Activated CD4-positive, alpha-beta T cell treated with anti-CD3 and anti-CD28 coated beads, Interleukin-2, amount 10 ng/mL, durations not matched to agents 7 days and 5 days (primary cell): Measurements from ENCODE around the gene SLC25A38. TPM values are rescaled to one million over a fixed set of nuclear protein-coding genes. Genes with fewer than 3 reads are reported as not detected.
"Not testable (repeated sequence)": the region's sequence is repeated elsewhere in the genome, so short reads cannot be mapped to it uniquely, and the experiment has no call there.

Source experiments
- CTCF ChIA-PET: fragments of 350-600 bp; sonication (Branson Sonifier 250); formaldehyde crosslinking; loops from one replicate; lab custom pipeline; 2021; ENCODE audit warnings: antibody characterized with exemption; lab: Charles Lee
- POLR2A ChIA-PET: fragments of 350-600 bp; sonication (Branson Sonifier 250); formaldehyde crosslinking; loops from one replicate; lab custom pipeline; 2021; ENCODE audit warnings: antibody characterized with exemption; lab: Charles Lee
- DNase-seq: peaks from one replicate; pipeline ENCODE4 v3.0.0-alpha.2; 2020
- H3K27ac Mint-ChIP-seq: one replicate; pipeline ENCODE4 v1.8.0; 2021; ENCODE audit warnings: mild to moderate bottlenecking, moderate library complexity, mixed read lengths
- H3K27me3 Mint-ChIP-seq: one replicate; pipeline ENCODE4 v1.8.0; 2021; ENCODE audit warnings: mixed read lengths
- H3K36me3 Mint-ChIP-seq: one replicate; pipeline ENCODE4 v1.8.0; 2021; ENCODE audit warnings: low read depth, mixed read lengths
- H3K4me1 Mint-ChIP-seq: one replicate; pipeline ENCODE4 v1.8.0; 2021; ENCODE audit warnings: mixed read lengths
- H3K4me3 Mint-ChIP-seq: one replicate; pipeline ENCODE4 v1.8.0; 2021; ENCODE audit warnings: mild to moderate bottlenecking, moderate library complexity, mixed read lengths
- H3K9me3 Mint-ChIP-seq: one replicate; pipeline ENCODE4 v1.8.0; 2021; ENCODE audit warnings: mixed read lengths
- total RNA-seq, 2 experiments: library from RNA; stranded (reverse); gene quantifications; one replicate each; pipeline ENCODE4 v1.2.3, GENCODE V29; 2021

Gene SLC25A38
- total RNA-seq, 2 experiments from 2014 or later = 34.0 to 35.1 TPM

DNA sequence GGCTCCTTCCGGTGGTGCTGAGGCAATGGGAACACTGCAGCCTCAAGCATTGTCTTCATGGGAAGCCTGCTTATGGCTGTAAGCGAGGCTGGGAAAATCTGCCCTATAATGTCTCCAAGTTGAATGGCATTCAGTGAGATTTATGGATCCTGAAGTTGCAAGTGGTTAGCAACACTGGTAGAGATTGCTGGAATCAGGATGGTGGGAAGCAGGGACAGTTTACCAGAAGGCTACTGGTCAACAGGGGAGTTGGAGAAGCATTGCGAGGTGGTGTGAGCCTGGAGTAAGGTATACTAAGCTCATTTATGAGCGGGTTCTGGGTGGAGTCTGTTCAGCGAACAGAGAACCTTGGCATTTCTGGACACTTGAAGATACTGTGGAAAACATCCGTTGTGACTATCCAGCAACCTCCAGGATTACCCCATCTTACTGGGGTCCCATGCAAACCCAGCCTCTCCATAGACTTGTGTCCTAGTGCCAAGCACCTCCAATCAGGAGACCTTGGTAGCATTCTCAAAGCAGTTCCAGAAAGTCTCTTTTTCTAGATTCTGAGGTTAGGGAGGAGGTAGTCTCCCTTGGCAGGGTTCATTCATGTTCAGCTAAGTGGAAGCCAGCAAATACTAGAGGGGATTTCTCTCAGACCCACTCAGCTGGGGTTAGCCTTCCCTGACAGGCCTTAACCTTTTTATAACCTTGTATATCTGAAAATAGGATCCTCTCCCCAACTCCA, 30.7 kb downstream of the SLC25A38 start:
- Mint-ChIP-seq H3K27ac (peak overlapping the region; percentile 2), H3K4me3 (no peak overlapping the region), H3K27me3 (no peaks in the 10 kb centered on the region), H3K36me3 (peaks cover 58% of the 10 kb centered on the region), H3K4me1 (peaks cover 27% of the 10 kb centered on the region), H3K9me3 (no peaks in the 10 kb centered on the region)
- POLR2A ChIA-PET = interaction anchor here (1.2 kb wide), 1 partner anchor 33 kb away, joined by 3 read pairs; no protein-coding TSS in a partner anchor
- DNase-seq = no peak
- CTCF ChIA-PET = interaction anchor here (2.9 kb wide), 1 partner anchor 36 kb away, joined by 8 read pairs; no protein-coding TSS in a partner anchor

DNA sequence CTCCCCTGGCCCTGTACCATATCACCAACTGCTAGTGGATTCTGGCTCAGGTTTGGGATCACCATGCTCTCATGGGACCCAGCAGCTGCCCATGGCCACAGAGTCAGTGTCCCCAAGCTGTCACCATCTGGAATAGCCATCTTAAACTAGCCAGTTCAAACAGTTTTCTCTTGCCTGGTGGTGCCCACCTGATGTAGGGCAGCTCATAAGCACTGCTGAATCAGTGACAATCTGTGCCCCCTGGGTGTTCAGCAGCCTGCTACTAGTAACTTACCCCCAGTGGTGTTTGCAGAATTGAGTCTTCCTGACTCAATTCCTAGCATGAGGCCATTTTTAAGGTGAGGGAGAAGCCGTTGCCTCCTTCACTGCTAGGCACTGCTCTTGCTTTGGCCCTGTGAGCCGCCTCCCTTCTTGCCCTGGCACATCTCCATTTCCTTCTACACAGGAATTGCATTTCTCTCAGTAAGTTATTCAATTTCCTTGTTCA, 31.3 kb downstream of the SLC25A38 start:
- Mint-ChIP-seq H3K4me1 (peaks cover 21% of the 10 kb centered on the region), H3K27me3 (no peaks in the 10 kb centered on the region), H3K4me3 (no peak overlapping the region), H3K9me3 (no peaks in the 10 kb centered on the region), H3K36me3 (peaks cover 52% of the 10 kb centered on the region), H3K27ac (no peak overlapping the region)
- ChIA-PET CTCF (interaction anchor here (0.5 to 2.9 kb wide), 3 partner anchors 20 to 795 kb away, joined by 3 to 8 read pairs (median 4); no protein-coding TSS in a partner anchor), POLR2A (interaction anchor here (1.1 to 1.2 kb wide), 2 partner anchors 8 to 32 kb away, joined by 3 to 9 read pairs; partner anchors contain the start of gene RPSA)
- no peak for DNase-seq

DNA sequence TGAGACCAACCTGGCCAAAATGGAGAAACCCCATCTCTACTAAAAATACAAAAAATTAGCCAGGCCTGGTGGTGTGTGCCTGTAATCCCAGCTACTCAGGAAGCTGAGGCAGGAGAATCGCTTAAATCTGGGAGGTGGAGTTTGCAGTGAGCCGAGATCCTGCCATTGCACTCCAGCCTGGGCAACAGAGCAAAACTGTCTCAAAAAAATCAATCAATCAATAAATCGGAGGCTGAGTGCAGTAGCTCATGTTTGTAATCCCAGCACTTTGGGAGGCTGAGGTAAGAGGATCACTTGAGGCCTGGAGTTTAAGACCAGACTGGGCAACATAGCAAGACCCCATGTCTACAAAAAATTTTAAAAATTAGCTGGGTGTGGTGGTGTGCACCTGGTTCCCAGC, 32.1 kb downstream of the SLC25A38 start:
- H3K27ac Mint-ChIP-seq = peak overlapping the region; percentile 27
- CTCF ChIA-PET = interaction anchor here (1.0 to 2.9 kb wide), 3 partner anchors 8 to 37 kb away, joined by 3 to 8 read pairs (median 4); partner anchors contain the start of gene RPSA
- not testable (repeated sequence) for DNase-seq, H3K9me3 Mint-ChIP-seq, H3K4me3 Mint-ChIP-seq, H3K27me3 Mint-ChIP-seq
- POLR2A ChIA-PET = interaction anchor here (1.1 to 1.2 kb wide), 2 partner anchors 9 to 31 kb away, joined by 3 to 9 read pairs; partner anchors contain the start of gene RPSA
- peaks cover 44% of the 10 kb centered on the region for H3K36me3 Mint-ChIP-seq
- H3K4me1 Mint-ChIP-seq = peaks cover 14% of the 10 kb centered on the region

DNA sequence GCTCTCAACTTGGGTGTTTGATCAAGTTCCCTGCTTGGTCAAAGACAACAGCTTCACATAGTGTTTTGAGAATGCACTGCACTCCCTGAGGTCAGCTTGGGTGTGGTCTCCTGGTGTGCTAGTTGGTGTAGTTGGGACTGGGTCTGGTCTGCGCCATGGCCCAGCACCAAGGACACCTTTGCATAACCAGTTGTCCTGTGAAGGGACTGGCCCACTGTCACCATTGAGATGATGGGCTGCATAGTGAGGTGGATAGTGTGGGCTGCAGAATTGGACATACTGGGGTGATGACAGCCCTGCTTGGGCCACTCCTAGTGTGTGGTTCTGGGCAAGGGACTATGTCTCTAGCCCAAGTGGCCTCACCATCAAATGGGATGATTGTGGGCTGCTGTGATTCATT, 32.8 kb downstream of the SLC25A38 start:
- DNase-seq = no peak
- Mint-ChIP-seq H3K4me3 (no peak overlapping the region), H3K9me3 (no peaks in the 10 kb centered on the region), H3K27ac (no peak overlapping the region), H3K4me1 (peaks cover 11% of the 10 kb centered on the region), H3K36me3 (peaks cover 38% of the 10 kb centered on the region), H3K27me3 (no peaks in the 10 kb centered on the region)
- POLR2A ChIA-PET = interaction anchor here (0.7 kb wide), 1 partner anchor 24 kb away, joined by 14 read pairs; no protein-coding TSS in a partner anchor
- CTCF ChIA-PET = interaction anchor here (1.0 to 2.9 kb wide), 3 partner anchors 9 to 38 kb away, joined by 3 to 8 read pairs (median 4); partner anchors contain the start of gene RPSA

DNA sequence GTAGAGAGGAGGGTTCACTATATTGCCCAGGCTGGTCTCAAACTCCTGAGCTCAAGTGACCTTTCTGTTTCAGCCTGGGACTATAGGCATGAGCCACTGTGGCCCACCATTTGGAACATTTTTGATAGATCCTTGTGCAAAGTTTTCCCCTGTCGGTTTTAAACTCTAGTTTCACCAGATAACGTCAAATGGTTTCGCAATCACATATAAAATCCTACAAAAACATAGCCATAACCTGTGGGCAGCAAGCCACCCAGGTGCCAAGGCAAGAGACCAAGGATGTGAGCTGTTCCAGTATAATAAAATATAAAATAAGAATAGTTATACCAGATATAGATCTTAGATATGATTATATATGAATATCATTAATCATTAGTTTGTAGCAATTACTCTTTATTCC, 33.8 kb downstream of the SLC25A38 start:
- H3K4me3 Mint-ChIP-seq, DNase-seq, H3K27ac Mint-ChIP-seq, H3K4me1 Mint-ChIP-seq, H3K9me3 Mint-ChIP-seq, H3K27me3 Mint-ChIP-seq: not testable (repeated sequence)
- ChIA-PET POLR2A (interaction anchor here (1.2 kb wide), 1 partner anchor 9 kb away, joined by 5 read pairs; no protein-coding TSS in a partner anchor), CTCF (interaction anchor here (1.1 kb wide), 1 partner anchor 128 kb away, joined by 3 read pairs; no protein-coding TSS in a partner anchor)
- H3K36me3 Mint-ChIP-seq = peaks cover 28% of the 10 kb centered on the region

DNA sequence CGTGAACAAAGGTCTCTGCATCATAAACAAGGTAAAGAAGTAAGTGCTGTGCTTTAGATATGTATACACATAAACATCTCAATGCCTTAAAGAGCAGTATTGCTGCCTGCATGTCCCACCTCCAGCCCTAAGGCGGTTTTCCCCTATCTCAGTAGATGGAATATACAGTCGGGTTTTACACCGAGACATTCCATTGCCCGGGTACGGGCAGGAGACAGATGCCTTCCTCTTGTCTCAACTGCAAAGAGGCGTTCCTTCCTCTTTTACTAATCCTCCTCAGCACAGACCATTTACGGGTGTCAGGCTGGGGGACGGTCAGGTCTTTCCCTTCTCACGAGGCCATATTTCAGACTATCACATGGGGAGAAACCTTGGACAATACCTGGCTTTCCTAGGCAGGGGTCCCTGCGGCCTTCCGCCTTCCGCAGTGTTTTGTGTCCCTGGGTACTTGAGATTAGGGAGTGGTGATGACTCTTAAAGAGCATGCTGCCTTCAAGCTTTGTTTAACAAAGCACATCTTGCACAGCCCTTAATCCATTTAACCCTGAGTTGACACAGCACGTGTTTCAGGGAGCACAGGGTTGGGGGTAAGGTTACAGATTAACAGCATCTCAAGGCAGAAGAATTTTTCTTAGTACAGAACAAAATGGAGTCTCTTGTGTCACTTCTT, 35.5 kb downstream of the SLC25A38 start:
- CTCF ChIA-PET, H3K27ac Mint-ChIP-seq, H3K4me3 Mint-ChIP-seq, H3K27me3 Mint-ChIP-seq, H3K9me3 Mint-ChIP-seq, H3K4me1 Mint-ChIP-seq, DNase-seq, POLR2A ChIA-PET: not testable (repeated sequence)
- H3K36me3 Mint-ChIP-seq = peaks cover 12% of the 10 kb centered on the region

DNA sequence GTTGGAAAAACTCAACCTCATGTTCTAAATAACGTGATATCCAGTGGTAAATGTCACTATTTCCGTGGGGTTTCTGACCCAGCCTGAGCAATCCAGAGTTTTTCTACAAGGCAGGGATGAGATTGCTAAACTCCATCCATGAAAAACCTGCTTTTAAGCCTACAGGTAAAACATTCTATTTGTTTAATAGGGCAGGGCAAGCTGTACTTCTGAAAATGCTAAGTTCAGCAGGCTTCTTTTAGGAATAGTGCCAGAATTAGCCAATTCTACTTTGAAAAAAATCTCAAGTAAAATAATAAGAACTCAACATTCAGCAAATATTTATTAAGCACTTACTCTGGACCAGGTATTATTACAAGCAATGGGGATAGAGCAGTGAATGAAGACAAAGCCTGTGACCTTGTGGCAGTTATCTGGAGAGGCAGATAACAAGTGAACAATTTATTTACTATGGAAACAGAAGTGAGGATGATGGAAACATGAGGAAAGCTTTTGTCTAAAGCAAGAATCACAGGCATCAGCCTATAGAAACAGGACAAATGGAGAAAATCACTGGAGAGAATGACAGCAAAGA, 36.7 kb downstream of the SLC25A38 start:
- POLR2A ChIA-PET = no interaction called here
- H3K36me3 Mint-ChIP-seq = peaks cover 3% of the 10 kb centered on the region
- no peaks in the 10 kb centered on the region for H3K9me3 Mint-ChIP-seq
- H3K27me3 Mint-ChIP-seq = no peaks in the 10 kb centered on the region
- no peak overlapping the region for H3K4me3 Mint-ChIP-seq
- CTCF ChIA-PET = interaction anchor here (1.1 kb wide), 1 partner anchor 12 kb away, joined by 4 read pairs; no protein-coding TSS in a partner anchor
- H3K4me1 Mint-ChIP-seq = no peaks in the 10 kb centered on the region
- DNase-seq = no peak
- no peak overlapping the region for H3K27ac Mint-ChIP-seq

DNA sequence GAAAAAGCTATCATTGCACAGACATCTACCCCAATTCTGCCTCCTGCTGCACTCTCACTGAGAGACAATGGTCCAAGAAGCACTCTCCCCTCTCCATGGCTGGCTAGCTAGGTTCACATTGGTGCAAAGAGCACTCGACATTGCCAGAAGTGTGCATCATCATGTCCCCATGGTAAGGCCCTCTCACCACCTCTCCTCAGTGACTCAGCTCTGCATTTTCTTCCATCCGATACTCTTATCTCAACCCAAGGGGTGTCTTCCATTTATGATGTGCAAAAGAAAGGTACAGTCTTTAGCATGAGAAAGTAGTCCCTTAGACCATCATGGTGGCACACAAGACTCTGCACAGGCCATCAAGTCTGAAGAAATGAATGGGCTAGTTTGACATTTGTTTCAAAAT, 37.4 kb downstream of the SLC25A38 start:
- H3K9me3 Mint-ChIP-seq = no peaks in the 10 kb centered on the region
- peaks cover 2% of the 10 kb centered on the region for H3K36me3 Mint-ChIP-seq
- POLR2A ChIA-PET = no interaction called here
- no peak for DNase-seq
- CTCF ChIA-PET = interaction anchor here (1.1 kb wide), 1 partner anchor 13 kb away, joined by 4 read pairs; no protein-coding TSS in a partner anchor
- H3K27me3 Mint-ChIP-seq = no peaks in the 10 kb centered on the region
- no peak overlapping the region for H3K4me3 Mint-ChIP-seq
- H3K27ac Mint-ChIP-seq = no peak overlapping the region
- no peaks in the 10 kb centered on the region for H3K4me1 Mint-ChIP-seq

DNA sequence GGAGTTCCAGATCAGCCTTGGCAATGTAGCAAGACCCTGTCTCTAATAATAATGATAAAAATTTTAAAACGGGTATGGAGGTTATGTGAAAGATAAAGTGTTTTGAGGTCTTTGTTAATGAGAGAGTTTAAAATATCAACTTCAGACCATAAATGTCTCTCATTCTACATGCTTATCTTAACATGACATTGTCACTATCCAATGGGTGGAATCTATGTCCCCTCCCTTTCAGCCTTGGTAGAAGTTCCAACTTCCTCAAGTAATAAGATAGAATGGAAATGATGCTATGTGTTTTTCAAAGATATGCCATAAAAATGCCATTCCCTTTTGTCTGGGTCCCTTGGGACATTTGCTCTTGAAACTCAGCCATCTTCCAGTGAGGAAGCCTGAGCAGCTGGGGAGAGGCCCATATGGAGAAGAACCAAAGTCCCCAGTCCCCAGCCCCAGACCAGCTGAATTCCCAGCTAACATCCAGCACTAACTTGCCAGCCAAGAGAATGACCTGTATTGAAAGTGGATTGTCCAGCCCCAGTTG, 40.3 kb downstream of the SLC25A38 start:
- DNase-seq = no peak
- Mint-ChIP-seq H3K4me3 (no peak overlapping the region), H3K36me3 (no peaks in the 10 kb centered on the region), H3K27ac (no peak overlapping the region), H3K4me1 (no peaks in the 10 kb centered on the region), H3K9me3 (no peaks in the 10 kb centered on the region), H3K27me3 (no peaks in the 10 kb centered on the region)
- ChIA-PET CTCF (interaction anchor here (0.6 kb wide), 1 partner anchor 14 kb away, joined by 3 read pairs; no protein-coding TSS in a partner anchor), POLR2A (no interaction called here)

DNA sequence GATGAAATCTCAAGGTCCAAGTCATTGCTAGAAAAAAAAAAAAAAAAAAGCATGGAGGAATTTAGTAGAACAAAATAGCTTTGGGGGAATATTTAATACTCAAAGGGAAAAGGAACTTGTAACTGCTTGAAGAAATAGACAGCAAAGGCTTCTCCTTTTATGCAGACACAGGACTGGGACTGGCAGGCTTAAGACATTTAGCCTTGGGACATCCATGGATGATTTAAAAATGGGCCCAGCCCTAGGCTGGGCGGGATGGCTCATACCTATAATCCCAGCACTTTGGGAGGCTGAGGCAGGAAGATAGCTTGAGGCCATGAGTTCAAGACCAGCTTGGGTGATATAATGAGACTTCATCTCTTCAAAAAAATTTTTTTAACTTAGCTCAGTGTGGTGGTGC, 43.1 kb downstream of the SLC25A38 start:
- no peak overlapping the region for H3K4me3 Mint-ChIP-seq
- no peak overlapping the region for H3K27ac Mint-ChIP-seq
- H3K36me3 Mint-ChIP-seq = no peaks in the 10 kb centered on the region
- no peak for DNase-seq
- H3K9me3 Mint-ChIP-seq = no peaks in the 10 kb centered on the region
- peaks cover 3% of the 10 kb centered on the region for H3K27me3 Mint-ChIP-seq
- ChIA-PET CTCF (no interaction called here), POLR2A (no interaction called here)
- H3K4me1 Mint-ChIP-seq = no peaks in the 10 kb centered on the region

DNA sequence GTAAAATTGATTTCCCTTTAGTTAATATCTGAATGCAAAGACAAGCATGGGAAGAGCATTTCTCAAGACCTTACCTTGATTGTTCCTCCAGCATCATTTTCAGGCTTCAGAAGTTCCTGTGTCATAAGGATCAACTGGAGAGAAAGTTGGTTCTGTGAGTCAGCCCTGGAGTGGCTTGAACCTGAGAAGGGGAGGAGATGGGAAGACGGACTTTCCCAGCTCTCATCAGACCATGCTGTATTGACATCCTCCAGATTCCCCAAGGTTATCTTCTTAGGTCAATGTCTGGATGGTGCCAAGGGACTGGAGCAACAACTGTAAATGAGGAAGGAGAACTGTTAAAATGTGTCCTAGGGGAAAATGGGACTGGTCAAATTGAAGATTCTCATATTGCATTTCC, 44.3 kb downstream of the SLC25A38 start:
- no peak overlapping the region for H3K27ac Mint-ChIP-seq
- H3K27me3 Mint-ChIP-seq = peaks cover 3% of the 10 kb centered on the region
- H3K9me3 Mint-ChIP-seq = no peaks in the 10 kb centered on the region
- no peak overlapping the region for H3K4me3 Mint-ChIP-seq
- no peaks in the 10 kb centered on the region for H3K4me1 Mint-ChIP-seq
- ChIA-PET POLR2A (no interaction called here), CTCF (no interaction called here)
- no peak for DNase-seq
- no peaks in the 10 kb centered on the region for H3K36me3 Mint-ChIP-seq

DNA sequence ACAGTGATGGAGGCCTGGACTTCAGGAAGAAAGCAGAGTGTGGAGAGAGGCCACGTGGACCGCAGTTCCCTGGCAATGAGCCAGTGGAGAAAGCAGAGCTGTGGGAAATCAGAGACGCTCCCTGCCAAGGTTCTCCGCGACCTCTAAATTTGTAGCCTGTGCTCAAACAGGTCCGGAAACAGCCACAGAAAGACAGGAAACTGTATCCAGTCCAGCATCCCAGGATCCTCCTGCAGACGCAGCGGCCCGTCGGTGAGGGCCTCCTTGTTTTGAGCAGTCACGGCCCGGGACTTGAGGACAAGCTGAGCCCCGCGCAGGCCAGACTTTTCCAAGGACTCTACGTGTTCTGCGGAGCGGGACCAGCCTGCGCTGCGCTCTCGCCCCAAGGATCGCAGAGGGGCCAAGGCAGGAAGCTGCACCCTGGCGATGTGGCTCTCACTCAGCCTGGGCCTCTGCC, 45.6 kb downstream of the SLC25A38 start:
- DNase-seq = no peak
- peaks cover 3% of the 10 kb centered on the region for H3K27me3 Mint-ChIP-seq
- no peak overlapping the region for H3K27ac Mint-ChIP-seq
- H3K9me3 Mint-ChIP-seq = no peaks in the 10 kb centered on the region
- no peaks in the 10 kb centered on the region for H3K36me3 Mint-ChIP-seq
- CTCF ChIA-PET = interaction anchor here (1.6 kb wide), 1 partner anchor 19 kb away, joined by 4 read pairs; no protein-coding TSS in a partner anchor
- POLR2A ChIA-PET = no interaction called here
- H3K4me1 Mint-ChIP-seq = no peaks in the 10 kb centered on the region
- H3K4me3 Mint-ChIP-seq = no peak overlapping the region
